ENCODE results near the gene OR12D1. TPM values are rescaled to one million over a fixed set of nuclear protein-coding genes. Genes with fewer than 3 reads are reported as not detected.

Gene OR12D1
- not detected for total RNA-seq
- polyA plus RNA-seq: not detected

DNA sequence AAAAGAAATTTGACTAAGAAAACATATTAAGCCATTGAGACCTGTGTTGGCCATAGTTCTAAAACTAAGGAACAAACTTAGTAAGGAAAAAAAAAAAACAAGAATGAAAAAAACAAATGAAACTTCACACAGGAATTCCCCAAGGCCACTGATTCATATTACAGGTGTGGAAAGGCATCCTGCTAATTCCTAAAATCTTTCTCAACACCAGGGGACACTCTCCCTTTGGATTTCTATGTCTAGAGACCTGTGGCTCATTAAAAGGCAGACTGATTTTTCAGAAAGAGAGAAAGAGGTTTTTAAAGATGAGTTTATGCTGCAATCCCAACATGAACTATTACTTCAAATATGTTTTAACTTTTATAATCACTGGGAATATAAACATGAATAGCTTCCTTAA lies at the start of gene OR12D1:
OR12D1 (plus strand) TSS at position 341 of the 400 bp plus-strand sequence.
- Histone ChIP-seq H3K27ac (ENCODE audit: insufficient read depth, low read length, poor library complexity, severe bottlenecking) (no peak within 1 kb of the TSS), H3K4me1 (ENCODE audit: control insufficient read depth, insufficient read depth, low read length, poor library complexity, severe bottlenecking) (no peaks in the 10 kb centered on the region), H3K36me3 (ENCODE audit: control insufficient read depth, insufficient read depth, low read length) (no peaks in the 10 kb centered on the region), H3K9me3 (ENCODE audit: control insufficient read depth in 2 of 2, low read length in 2 of 2) (peaks cover 0 to 3% of the 10 kb centered on the region in 2 experiments), H3K27me3 (ENCODE audit: control insufficient read depth, insufficient read depth, low read length) (peaks cover 2% of the 10 kb centered on the region), H3K4me3 (ENCODE audit: low read depth, low read length) (no peak within 1 kb of the TSS)
- Mint-ChIP-seq H3K9me3 (peaks cover 1 to 17% (median 11%) of the 10 kb centered on the region in 7 donors), H3K4me3 (no peak within 1 kb of the TSS), H3K4me1 (no peaks in the 10 kb centered on the region), H3K27me3 (peaks cover 26% of the 10 kb centered on the region), H3K36me3 (no peaks in the 10 kb centered on the region), H3K27ac (no peak within 1 kb of the TSS)
- ATAC-seq (ENCODE audit: low read depth in 2 of 2) (no peak), DNase-seq (no peak)

DNA sequence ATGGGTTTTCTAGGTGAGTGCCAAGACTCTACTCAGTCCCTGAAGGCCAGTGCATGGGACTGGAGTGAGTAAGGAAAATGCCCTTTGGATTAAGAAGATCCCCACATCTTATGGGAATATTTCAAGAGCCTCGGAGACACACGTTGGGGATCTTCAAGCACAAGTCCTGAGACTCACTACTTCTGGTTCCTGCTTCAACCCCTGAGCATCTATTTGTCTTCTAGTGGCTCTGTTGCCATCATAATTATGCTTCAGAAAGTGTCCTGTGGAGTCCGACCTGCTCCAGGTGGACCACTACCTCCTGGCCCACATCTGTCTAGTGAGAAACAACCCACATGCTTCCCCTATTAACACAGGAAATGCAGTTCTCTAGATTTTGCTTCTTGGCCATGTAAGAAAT lies 46.0 kb upstream of the OR12D1 start, which contains the start of gene OR5V1:
OR5V1 (minus strand) TSS at position 101 of the 400 bp plus-strand sequence. CDS start 12,670 bp downstream, outside the sequence.
- Histone ChIP-seq H3K4me1 (ENCODE audit: control insufficient read depth, insufficient read depth, low read length, poor library complexity, severe bottlenecking) (no peaks in the 10 kb centered on the region), H3K4me3 (ENCODE audit: low read depth, low read length) (no peak within 1 kb of the TSS), H3K9me3 (ENCODE audit: control insufficient read depth in 2 of 2, low read length in 2 of 2) (no peaks in the 10 kb centered on the region), H3K36me3 (ENCODE audit: control insufficient read depth, insufficient read depth, low read length) (no peaks in the 10 kb centered on the region), H3K27me3 (ENCODE audit: control insufficient read depth, insufficient read depth, low read length) (no peaks in the 10 kb centered on the region), H3K27ac (ENCODE audit: insufficient read depth, low read length, poor library complexity, severe bottlenecking) (no peak within 1 kb of the TSS)
- DNase-seq (no peak), ATAC-seq (ENCODE audit: low read depth in 2 of 2) (no peak)
- no peaks in the 10 kb centered on the region for H3K4me1 Mint-ChIP-seq
- peaks cover 16% of the 10 kb centered on the region for H3K27me3 Mint-ChIP-seq
- H3K4me3 Mint-ChIP-seq: no peak within 1 kb of the TSS
- H3K27ac Mint-ChIP-seq: no peak within 1 kb of the TSS
- H3K9me3 Mint-ChIP-seq: peaks cover 0 to 3% (median 0%) of the 10 kb centered on the region in 7 donors
- H3K36me3 Mint-ChIP-seq: no peaks in the 10 kb centered on the region

DNA sequence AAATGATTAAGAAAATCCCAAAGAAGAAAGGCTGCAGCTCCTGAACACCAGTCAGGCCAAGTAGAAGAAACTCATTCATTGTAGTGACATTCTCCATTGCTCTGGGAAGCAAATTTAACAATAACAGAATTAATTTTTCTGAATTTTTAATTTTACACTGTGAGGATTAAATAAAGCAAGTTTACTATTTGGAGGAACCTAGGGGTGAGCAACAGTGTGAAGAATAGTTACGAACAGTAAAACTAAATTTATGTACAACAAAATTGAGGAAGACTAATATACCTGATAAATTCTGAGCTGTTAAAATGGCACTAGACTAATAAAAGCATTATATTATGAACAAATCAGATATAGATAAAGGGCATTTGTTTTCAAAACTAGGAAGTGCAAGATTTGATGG lies 39.5 kb upstream of the OR12D1 start, which contains the start of gene OR12D3:
OR12D3 (minus strand) TSS at position 101 of the 400 bp plus-strand sequence; CDS start at position 97, 4 bp downstream.
- peaks cover 21% of the 10 kb centered on the region for H3K27me3 Mint-ChIP-seq
- no peak for ATAC-seq (ENCODE audit: low read depth in 2 of 2)
- no peak within 1 kb of the TSS for H3K4me3 Mint-ChIP-seq
- DNase-seq: no peak
- peaks cover 0 to 4% (median 0%) of the 10 kb centered on the region in 7 donors for H3K9me3 Mint-ChIP-seq
- H3K4me1 Mint-ChIP-seq: no peaks in the 10 kb centered on the region
- H3K36me3 ChIP-seq (ENCODE audit: control insufficient read depth, insufficient read depth, low read length): no peaks in the 10 kb centered on the region
- H3K4me1 ChIP-seq (ENCODE audit: control insufficient read depth, insufficient read depth, low read length, poor library complexity, severe bottlenecking): no peaks in the 10 kb centered on the region
- H3K9me3 ChIP-seq (ENCODE audit: control insufficient read depth in 2 of 2, low read length in 2 of 2): no peaks in the 10 kb centered on the region
- H3K27ac ChIP-seq (ENCODE audit: insufficient read depth, low read length, poor library complexity, severe bottlenecking): no peak within 1 kb of the TSS
- no peaks in the 10 kb centered on the region for H3K36me3 Mint-ChIP-seq
- no peak within 1 kb of the TSS for H3K4me3 ChIP-seq (ENCODE audit: low read depth, low read length)
- no peak within 1 kb of the TSS for H3K27ac Mint-ChIP-seq
- H3K27me3 ChIP-seq (ENCODE audit: control insufficient read depth, insufficient read depth, low read length): no peaks in the 10 kb centered on the region

DNA sequence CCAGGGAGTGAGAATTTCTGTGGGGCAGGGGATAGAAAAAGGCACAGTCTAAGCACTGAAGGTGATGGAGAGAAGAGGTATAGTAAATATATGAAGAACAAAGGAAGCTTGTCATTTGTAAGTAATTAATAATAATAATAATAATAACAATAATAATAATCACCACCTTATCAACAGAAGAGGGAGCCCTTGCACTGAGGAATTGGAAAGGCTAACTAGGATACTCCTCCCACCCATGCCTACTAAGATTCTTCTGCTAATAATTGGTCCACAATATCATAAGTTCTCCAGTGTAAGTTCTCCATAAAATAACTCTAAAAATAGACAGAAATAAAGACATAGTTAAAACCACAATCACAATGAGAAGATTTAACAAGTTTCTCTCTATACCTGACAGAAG lies 38.7 kb upstream of the OR12D1 start:
- Histone ChIP-seq H3K4me1 (ENCODE audit: control insufficient read depth, insufficient read depth, low read length, poor library complexity, severe bottlenecking) (no peaks in the 10 kb centered on the region), H3K27me3 (ENCODE audit: control insufficient read depth, insufficient read depth, low read length) (no peaks in the 10 kb centered on the region), H3K9me3 (ENCODE audit: control insufficient read depth in 2 of 2, low read length in 2 of 2) (no peaks in the 10 kb centered on the region), H3K4me3 (ENCODE audit: low read depth, low read length) (no peak overlapping the region), H3K27ac (ENCODE audit: insufficient read depth, low read length, poor library complexity, severe bottlenecking) (no peak overlapping the region), H3K36me3 (ENCODE audit: control insufficient read depth, insufficient read depth, low read length) (no peaks in the 10 kb centered on the region)
- DNase-seq (no peak), ATAC-seq (ENCODE audit: low read depth in 2 of 2) (no peak)
- Mint-ChIP-seq H3K36me3 (no peaks in the 10 kb centered on the region), H3K4me3 (no peak overlapping the region), H3K27ac (no peak overlapping the region), H3K4me1 (no peaks in the 10 kb centered on the region), H3K27me3 (peaks cover 21% of the 10 kb centered on the region), H3K9me3 (peaks cover 0 to 4% (median 0%) of the 10 kb centered on the region in 7 donors)

DNA sequence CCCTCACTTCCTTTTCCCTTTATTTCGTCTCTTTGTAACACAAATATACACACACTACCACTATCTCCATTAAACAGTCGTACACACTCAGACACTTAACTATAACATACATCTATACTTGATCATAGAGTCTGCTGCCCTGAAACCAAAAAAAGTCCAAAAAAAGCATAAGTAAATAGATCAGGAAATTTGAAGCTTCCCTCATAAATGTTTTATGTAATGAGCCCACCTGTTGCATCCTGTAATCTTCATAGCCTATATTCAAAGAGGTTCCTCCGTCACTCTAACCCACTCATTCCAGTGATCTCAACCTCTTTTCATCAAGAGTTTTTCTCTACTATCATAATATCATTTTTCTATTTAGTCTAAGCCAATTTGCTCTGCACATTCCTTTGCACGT lies 26.2 kb upstream of the OR12D1 start:
- H3K27ac Mint-ChIP-seq: no peak overlapping the region
- H3K27me3 Mint-ChIP-seq: peaks cover 22% of the 10 kb centered on the region
- no peak for ATAC-seq (ENCODE audit: low read depth in 2 of 2)
- no peaks in the 10 kb centered on the region for H3K36me3 Mint-ChIP-seq
- H3K36me3 ChIP-seq (ENCODE audit: control insufficient read depth, insufficient read depth, low read length): no peaks in the 10 kb centered on the region
- no peak overlapping the region for H3K4me3 Mint-ChIP-seq
- DNase-seq: no peak
- H3K4me3 ChIP-seq (ENCODE audit: low read depth, low read length): no peak overlapping the region
- H3K9me3 ChIP-seq (ENCODE audit: control insufficient read depth in 2 of 2, low read length in 2 of 2): no peaks in the 10 kb centered on the region
- H3K27ac ChIP-seq (ENCODE audit: insufficient read depth, low read length, poor library complexity, severe bottlenecking): no peak overlapping the region
- H3K9me3 Mint-ChIP-seq: peaks cover 0 to 1% (median 0%) of the 10 kb centered on the region in 7 donors
- H3K4me1 Mint-ChIP-seq: peaks cover 0 to 5% (median 0%) of the 10 kb centered on the region in 4 donors
- H3K27me3 ChIP-seq (ENCODE audit: control insufficient read depth, insufficient read depth, low read length): no peaks in the 10 kb centered on the region
- H3K4me1 ChIP-seq (ENCODE audit: control insufficient read depth, insufficient read depth, low read length, poor library complexity, severe bottlenecking): no peaks in the 10 kb centered on the region

DNA sequence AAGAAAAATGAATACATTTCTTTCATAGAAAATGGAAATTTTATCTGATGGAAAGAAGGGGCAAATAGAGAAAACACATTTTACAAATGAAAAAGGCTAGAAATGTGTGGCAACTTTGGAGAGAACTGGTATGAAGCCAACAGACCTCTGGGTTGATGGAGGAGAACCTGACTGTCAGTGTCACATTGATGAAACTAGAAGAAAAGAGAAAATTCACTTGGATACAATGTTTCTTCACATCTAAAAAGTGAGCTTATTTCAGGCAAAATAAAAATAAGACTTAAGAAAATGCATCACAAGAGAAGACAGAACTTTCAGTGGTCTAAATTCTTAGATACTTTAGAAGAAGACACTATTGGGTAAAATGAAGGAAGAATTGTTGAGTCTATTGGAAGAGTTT lies 19.4 kb upstream of the OR12D1 start, which contains the start of gene OR12D2:
OR12D2 (plus strand) TSS at position 301 of the 400 bp plus-strand sequence. CDS start 1,069 bp downstream, outside the sequence.
- Mint-ChIP-seq H3K27ac (no peak within 1 kb of the TSS), H3K9me3 (peaks cover 0 to 2% (median 0%) of the 10 kb centered on the region in 7 donors), H3K4me1 (no peaks in the 10 kb centered on the region), H3K4me3 (no peak within 1 kb of the TSS), H3K27me3 (peaks cover 20% of the 10 kb centered on the region), H3K36me3 (no peaks in the 10 kb centered on the region)
- peaks cover 6% of the 10 kb centered on the region for H3K27me3 ChIP-seq (ENCODE audit: control insufficient read depth, insufficient read depth, low read length)
- no peaks in the 10 kb centered on the region for H3K9me3 ChIP-seq (ENCODE audit: control insufficient read depth in 2 of 2, low read length in 2 of 2)
- H3K4me3 ChIP-seq (ENCODE audit: low read depth, low read length): no peak within 1 kb of the TSS
- H3K4me1 ChIP-seq (ENCODE audit: control insufficient read depth, insufficient read depth, low read length, poor library complexity, severe bottlenecking): no peaks in the 10 kb centered on the region
- H3K27ac ChIP-seq (ENCODE audit: insufficient read depth, low read length, poor library complexity, severe bottlenecking): no peak within 1 kb of the TSS
- ATAC-seq (ENCODE audit: low read depth in 2 of 2) (no peak), DNase-seq (no peak)
- no peaks in the 10 kb centered on the region for H3K36me3 ChIP-seq (ENCODE audit: control insufficient read depth, insufficient read depth, low read length)

DNA sequence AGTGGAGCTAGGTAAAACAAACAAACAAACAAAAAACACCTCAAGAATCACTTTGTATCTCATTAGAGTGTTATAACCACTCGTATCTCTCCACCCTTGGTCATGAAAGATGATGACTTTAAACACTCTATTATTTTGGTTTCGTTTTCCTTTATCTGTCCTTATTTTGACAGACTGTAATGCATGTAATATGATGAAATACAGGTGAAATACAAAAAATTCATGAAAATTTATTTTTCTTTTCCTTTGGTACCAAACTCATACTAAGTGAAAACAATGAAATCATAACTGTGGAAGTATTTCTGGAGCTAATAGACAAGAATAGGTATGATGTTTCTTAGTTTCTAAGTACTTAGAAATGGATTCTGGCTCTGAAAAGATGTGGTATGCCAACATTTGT lies 15.2 kb upstream of the OR12D1 start:
- Histone ChIP-seq H3K36me3 (ENCODE audit: control insufficient read depth, insufficient read depth, low read length) (no peaks in the 10 kb centered on the region), H3K4me1 (ENCODE audit: control insufficient read depth, insufficient read depth, low read length, poor library complexity, severe bottlenecking) (no peaks in the 10 kb centered on the region), H3K4me3 (ENCODE audit: low read depth, low read length) (no peak overlapping the region), H3K27ac (ENCODE audit: insufficient read depth, low read length, poor library complexity, severe bottlenecking) (no peak overlapping the region), H3K9me3 (ENCODE audit: control insufficient read depth in 2 of 2, low read length in 2 of 2) (no peaks in the 10 kb centered on the region), H3K27me3 (ENCODE audit: control insufficient read depth, insufficient read depth, low read length) (peaks cover 6% of the 10 kb centered on the region)
- DNase-seq: no peak
- H3K36me3 Mint-ChIP-seq: no peaks in the 10 kb centered on the region
- H3K27ac Mint-ChIP-seq: no peak overlapping the region
- H3K27me3 Mint-ChIP-seq: peaks cover 29% of the 10 kb centered on the region
- ATAC-seq (ENCODE audit: low read depth in 2 of 2): no peak
- peaks cover 0 to 4% (median 0%) of the 10 kb centered on the region in 7 donors for H3K9me3 Mint-ChIP-seq
- H3K4me1 Mint-ChIP-seq: no peaks in the 10 kb centered on the region
- no peak overlapping the region for H3K4me3 Mint-ChIP-seq

DNA sequence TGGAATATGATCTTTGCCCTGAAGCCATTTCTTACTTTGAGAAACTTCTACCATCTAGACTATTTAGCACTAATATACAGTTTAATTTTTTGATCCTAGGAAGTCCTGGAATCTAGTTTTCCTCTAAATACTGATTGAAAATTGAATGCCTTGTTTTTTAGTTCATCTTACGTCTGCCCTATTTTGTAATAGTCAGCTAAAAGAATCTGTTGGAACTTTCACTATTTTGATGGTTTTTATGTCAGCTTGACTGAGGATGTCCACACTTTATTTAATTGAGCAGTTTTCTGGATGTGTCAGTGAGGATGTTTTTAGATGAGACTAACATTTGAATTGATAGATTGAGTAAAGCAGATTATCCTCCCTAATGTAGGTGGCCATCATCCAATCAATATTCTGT lies 10.9 kb upstream of the OR12D1 start:
- Histone ChIP-seq H3K9me3 (ENCODE audit: control insufficient read depth in 2 of 2, low read length in 2 of 2) (no peaks in the 10 kb centered on the region), H3K4me1 (ENCODE audit: control insufficient read depth, insufficient read depth, low read length, poor library complexity, severe bottlenecking) (no peaks in the 10 kb centered on the region), H3K27ac (ENCODE audit: insufficient read depth, low read length, poor library complexity, severe bottlenecking) (no peak overlapping the region), H3K27me3 (ENCODE audit: control insufficient read depth, insufficient read depth, low read length) (no peaks in the 10 kb centered on the region), H3K36me3 (ENCODE audit: control insufficient read depth, insufficient read depth, low read length) (no peaks in the 10 kb centered on the region), H3K4me3 (ENCODE audit: low read depth, low read length) (no peak overlapping the region)
- H3K4me1 Mint-ChIP-seq: no peaks in the 10 kb centered on the region
- H3K9me3 Mint-ChIP-seq: peaks cover 0 to 13% (median 4%) of the 10 kb centered on the region in 7 donors
- no peak overlapping the region for H3K4me3 Mint-ChIP-seq
- ATAC-seq (ENCODE audit: low read depth in 2 of 2): no peak
- no peaks in the 10 kb centered on the region for H3K36me3 Mint-ChIP-seq
- peaks cover 33% of the 10 kb centered on the region for H3K27me3 Mint-ChIP-seq
- H3K27ac Mint-ChIP-seq: no peak overlapping the region
- no peak for DNase-seq

Data from CD4-positive, CD25-positive, alpha-beta regulatory T cell (primary cell).